Measurements from ENCODE around the gene NECAB3. TPM values are rescaled to one million over a fixed set of nuclear protein-coding genes. Genes with fewer than 3 reads are reported as not detected.

Gene NECAB3
- total RNA-seq, 2 donors from 2014 or later: 18.5 to 18.8 TPM

GRCh38 chr20:33609504-33609903, 64.7 kb downstream of the NECAB3 start:
- Mint-ChIP-seq H3K27ac (no peak overlapping the region), H3K36me3 (ENCODE audit: insufficient read depth in 2 of 2) (peaks cover 0 to 3% of the 10 kb centered on the region in 2 donors), H3K9me3 (no peaks in the 10 kb centered on the region), H3K4me1 (ENCODE audit: low read depth) (no peaks in the 10 kb centered on the region), H3K4me3 (no peak overlapping the region), H3K27me3 (ENCODE audit: low read depth) (no peaks in the 10 kb centered on the region)
- DNase-seq: no peak
- no peak for ATAC-seq (replicated peaks in 1 of 2)

Other genes starting within 250 kb of the NECAB3 start
- 1 to 10 TPM; 2.2 to 3.7 TPM for gene SNTA1, start 230.7 kb downstream of the NECAB3 start, total RNA-seq
- gene CBFA2T2, start 184.3 kb downstream of the NECAB3 start, total RNA-seq: 10 to 100 TPM; 14.4 to 15.7 TPM
- gene C20orf144, start 12.1 kb downstream of the NECAB3 start, total RNA-seq: under 1 TPM; 0.17 to 0.23 TPM
- 1 to 10 TPM; 1.4 to 1.8 TPM for gene ACTL10, start 7.5 kb downstream of the NECAB3 start, total RNA-seq
- 10 to 100 TPM; 64.5 to 81.5 TPM for gene E2F1, start 12.0 kb upstream of the NECAB3 start, total RNA-seq
- 10 to 100 TPM; 12.8 to 16.9 TPM for gene PXMP4, start 45.9 kb upstream of the NECAB3 start, total RNA-seq
- gene ZNF341, start 57.6 kb upstream of the NECAB3 start, total RNA-seq: 1 to 10 TPM; 3.0 to 3.3 TPM
- gene CHMP4B, start 136.9 kb upstream of the NECAB3 start, total RNA-seq: 100 to 1,000 TPM; 102 to 104 TPM